GM12878 (cell line): ENCODE measurements around the gene MGLL.

Source experiments
- MEF2B ChIP-seq: fragments of 450-650 bp; IDR thresholded peaks from 2 replicates; pipeline ENCODE4 v1.6.1; 2018; ENCODE audit warnings: mild to moderate bottlenecking, moderate library complexity; ENCODE audit not compliant: partially characterized antibody, poor library complexity, severe bottlenecking
- RAD21 ChIP-seq: IDR thresholded peaks from 2 replicates; pipeline ENCODE4 v1.6.1; 2011; ENCODE audit warnings: mild to moderate bottlenecking, low read depth, low read length, moderate library complexity; ENCODE audit not compliant: insufficient read depth
- TAF1 ChIP-seq: IDR thresholded peaks from 2 replicates; pipeline ENCODE4 v1.6.1; 2011; ENCODE audit warnings: mild to moderate bottlenecking, low read depth, low read length, borderline replicate concordance
- TF ChIP-seq, protein P1 (sequence below), 3 experiments: IDR thresholded peaks in 2 of 3; conservative IDR thresholded peaks in 1 of 3; 2 replicates each; pipeline ENCODE4 v1.5.1; 2011; ENCODE audit warnings: low read depth in 3 of 3, low read length in 3 of 3, mild to moderate bottlenecking in 3 of 3, control low read depth in 2 of 3, moderate library complexity in 2 of 3, inconsistent platforms in 1 of 3, mixed read lengths in 1 of 3; ENCODE audit not compliant: control insufficient read depth in 2 of 3, insufficient read depth in 1 of 3; ENCODE audit errors: extremely low read depth in 1 of 3
- TF ChIP-seq, protein P2 (sequence below): fragments of 450-650 bp; IDR thresholded peaks from 2 replicates; pipeline ENCODE4 v1.6.1; 2017; ENCODE audit warnings: mild to moderate bottlenecking
- TF ChIP-seq, protein P3 (sequence below): IDR thresholded peaks from 2 replicates; pipeline ENCODE4 v1.6.1; 2012; ENCODE audit warnings: mild to moderate bottlenecking, low read depth, low read length

DNA sequence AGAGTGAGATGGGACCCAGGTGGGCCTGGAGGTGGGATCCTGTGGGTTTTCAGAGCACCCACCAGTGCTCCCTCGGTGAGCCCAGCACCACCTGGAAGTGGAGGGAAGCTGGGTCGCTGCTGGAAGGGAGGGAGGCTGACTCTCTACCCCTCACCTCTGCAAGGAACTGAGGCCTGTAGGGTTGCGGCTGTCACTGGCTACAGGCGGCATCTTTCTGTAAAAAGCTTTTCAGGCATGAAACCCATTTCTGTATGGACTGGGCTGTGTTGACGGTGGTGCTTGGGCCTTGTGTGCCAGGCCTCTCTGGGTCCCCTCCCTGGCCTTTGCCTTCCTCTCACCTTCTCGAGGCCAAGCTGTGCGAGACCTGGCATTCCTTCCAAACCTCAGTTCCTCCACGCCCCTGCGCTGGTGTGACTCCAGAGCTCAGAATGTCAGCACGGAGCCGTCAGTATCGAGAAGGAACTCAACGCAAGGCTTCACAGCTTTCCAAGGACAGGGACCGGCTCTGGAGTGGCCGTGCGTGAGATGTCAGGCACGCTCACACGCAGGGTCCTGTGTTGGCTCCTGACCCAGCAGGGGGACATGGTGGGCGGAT lies 133.0 kb downstream of the MGLL start:
- TF ChIP-seq TAF1 = no peak
- TF ChIP-seq, protein P1, sequence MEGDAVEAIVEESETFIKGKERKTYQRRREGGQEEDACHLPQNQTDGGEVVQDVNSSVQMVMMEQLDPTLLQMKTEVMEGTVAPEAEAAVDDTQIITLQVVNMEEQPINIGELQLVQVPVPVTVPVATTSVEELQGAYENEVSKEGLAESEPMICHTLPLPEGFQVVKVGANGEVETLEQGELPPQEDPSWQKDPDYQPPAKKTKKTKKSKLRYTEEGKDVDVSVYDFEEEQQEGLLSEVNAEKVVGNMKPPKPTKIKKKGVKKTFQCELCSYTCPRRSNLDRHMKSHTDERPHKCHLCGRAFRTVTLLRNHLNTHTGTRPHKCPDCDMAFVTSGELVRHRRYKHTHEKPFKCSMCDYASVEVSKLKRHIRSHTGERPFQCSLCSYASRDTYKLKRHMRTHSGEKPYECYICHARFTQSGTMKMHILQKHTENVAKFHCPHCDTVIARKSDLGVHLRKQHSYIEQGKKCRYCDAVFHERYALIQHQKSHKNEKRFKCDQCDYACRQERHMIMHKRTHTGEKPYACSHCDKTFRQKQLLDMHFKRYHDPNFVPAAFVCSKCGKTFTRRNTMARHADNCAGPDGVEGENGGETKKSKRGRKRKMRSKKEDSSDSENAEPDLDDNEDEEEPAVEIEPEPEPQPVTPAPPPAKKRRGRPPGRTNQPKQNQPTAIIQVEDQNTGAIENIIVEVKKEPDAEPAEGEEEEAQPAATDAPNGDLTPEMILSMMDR (IDR thresholded peaks at IDR 0.05 in 2 of 3, conservative IDR thresholded peaks at IDR 0.05 in 1 of 3; ENCODE audit: control insufficient read depth in 2 of 3, extremely low read depth in 1 of 3, insufficient read depth in 1 of 3, low read depth in 3 of 3, low read length in 3 of 3) = no peak
- TF ChIP-seq MEF2B = no peak
- no peak for TF ChIP-seq RAD21
- TF ChIP-seq, protein P2, sequence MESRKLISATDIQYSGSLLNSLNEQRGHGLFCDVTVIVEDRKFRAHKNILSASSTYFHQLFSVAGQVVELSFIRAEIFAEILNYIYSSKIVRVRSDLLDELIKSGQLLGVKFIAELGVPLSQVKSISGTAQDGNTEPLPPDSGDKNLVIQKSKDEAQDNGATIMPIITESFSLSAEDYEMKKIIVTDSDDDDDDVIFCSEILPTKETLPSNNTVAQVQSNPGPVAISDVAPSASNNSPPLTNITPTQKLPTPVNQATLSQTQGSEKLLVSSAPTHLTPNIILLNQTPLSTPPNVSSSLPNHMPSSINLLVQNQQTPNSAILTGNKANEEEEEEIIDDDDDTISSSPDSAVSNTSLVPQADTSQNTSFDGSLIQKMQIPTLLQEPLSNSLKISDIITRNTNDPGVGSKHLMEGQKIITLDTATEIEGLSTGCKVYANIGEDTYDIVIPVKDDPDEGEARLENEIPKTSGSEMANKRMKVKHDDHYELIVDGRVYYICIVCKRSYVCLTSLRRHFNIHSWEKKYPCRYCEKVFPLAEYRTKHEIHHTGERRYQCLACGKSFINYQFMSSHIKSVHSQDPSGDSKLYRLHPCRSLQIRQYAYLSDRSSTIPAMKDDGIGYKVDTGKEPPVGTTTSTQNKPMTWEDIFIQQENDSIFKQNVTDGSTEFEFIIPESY = no peak
- TF ChIP-seq, protein P3, sequence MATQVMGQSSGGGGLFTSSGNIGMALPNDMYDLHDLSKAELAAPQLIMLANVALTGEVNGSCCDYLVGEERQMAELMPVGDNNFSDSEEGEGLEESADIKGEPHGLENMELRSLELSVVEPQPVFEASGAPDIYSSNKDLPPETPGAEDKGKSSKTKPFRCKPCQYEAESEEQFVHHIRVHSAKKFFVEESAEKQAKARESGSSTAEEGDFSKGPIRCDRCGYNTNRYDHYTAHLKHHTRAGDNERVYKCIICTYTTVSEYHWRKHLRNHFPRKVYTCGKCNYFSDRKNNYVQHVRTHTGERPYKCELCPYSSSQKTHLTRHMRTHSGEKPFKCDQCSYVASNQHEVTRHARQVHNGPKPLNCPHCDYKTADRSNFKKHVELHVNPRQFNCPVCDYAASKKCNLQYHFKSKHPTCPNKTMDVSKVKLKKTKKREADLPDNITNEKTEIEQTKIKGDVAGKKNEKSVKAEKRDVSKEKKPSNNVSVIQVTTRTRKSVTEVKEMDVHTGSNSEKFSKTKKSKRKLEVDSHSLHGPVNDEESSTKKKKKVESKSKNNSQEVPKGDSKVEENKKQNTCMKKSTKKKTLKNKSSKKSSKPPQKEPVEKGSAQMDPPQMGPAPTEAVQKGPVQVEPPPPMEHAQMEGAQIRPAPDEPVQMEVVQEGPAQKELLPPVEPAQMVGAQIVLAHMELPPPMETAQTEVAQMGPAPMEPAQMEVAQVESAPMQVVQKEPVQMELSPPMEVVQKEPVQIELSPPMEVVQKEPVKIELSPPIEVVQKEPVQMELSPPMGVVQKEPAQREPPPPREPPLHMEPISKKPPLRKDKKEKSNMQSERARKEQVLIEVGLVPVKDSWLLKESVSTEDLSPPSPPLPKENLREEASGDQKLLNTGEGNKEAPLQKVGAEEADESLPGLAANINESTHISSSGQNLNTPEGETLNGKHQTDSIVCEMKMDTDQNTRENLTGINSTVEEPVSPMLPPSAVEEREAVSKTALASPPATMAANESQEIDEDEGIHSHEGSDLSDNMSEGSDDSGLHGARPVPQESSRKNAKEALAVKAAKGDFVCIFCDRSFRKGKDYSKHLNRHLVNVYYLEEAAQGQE = no peak
